Activated naive CD8-positive, alpha-beta T cell treated with anti-CD3 and anti-CD28 coated beads, Interleukin-2, amount 50 U/mL, for 24 hours (primary cell): ENCODE measurements around the gene C11orf16.
A peak's percentile ranks its signal among the peaks of the same experiment; 100 is the strongest.
"Not testable (repeated sequence)": the region's sequence is repeated elsewhere in the genome, so short reads cannot be mapped to it uniquely, and the experiment has no call there.

ENCODE experiments used
- ATAC-seq: fragments of 150-1000 bp; cut with Tn5 transposase; one replicate; pipeline ENCODE4 v1.10.0; 2021
- DNase-seq: peaks from one replicate; pipeline ENCODE4 v3.0.0; 2021
- H3K27ac Mint-ChIP-seq: one replicate; pipeline ENCODE4 v1.8.0; 2021; ENCODE audit warnings: mild to moderate bottlenecking, mixed read lengths
- H3K27me3 Mint-ChIP-seq: one replicate; pipeline ENCODE4 v1.8.0; 2021; ENCODE audit warnings: mixed read lengths
- H3K36me3 Mint-ChIP-seq: one replicate; pipeline ENCODE4 v1.8.0; 2021; ENCODE audit warnings: low read depth, mixed read lengths
- H3K4me1 Mint-ChIP-seq: one replicate; pipeline ENCODE4 v1.8.0; 2021; ENCODE audit warnings: mixed read lengths
- H3K4me3 Mint-ChIP-seq: one replicate; pipeline ENCODE4 v1.8.0; 2021; ENCODE audit warnings: mild to moderate bottlenecking, moderate library complexity, mixed read lengths
- H3K9me3 Mint-ChIP-seq: one replicate; pipeline ENCODE4 v1.8.0; 2021; ENCODE audit warnings: mixed read lengths

C11orf16 gene

DNA sequence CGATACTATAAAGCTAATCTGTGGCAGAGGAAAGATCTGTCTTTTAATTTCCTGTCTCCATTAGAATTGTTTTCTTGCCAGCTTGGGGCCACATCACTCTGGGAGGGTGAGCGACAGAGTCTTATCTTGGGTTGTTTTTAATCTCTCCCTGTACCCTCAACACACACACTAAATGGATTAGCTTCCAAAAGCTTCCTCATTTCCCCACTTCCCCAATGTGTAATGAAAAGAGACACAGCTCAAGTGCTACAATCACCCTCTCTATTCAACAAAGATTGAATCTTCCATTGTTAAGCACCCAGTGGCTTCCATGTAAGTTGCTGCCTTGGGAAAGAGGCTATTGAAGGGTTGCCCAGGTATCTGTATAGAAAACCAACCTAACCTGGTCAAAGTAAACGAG, 16.1 kb upstream of the C11orf16 start:
- Mint-ChIP-seq H3K4me1 (no peaks in the 10 kb centered on the region), H3K36me3 (peaks cover 24% of the 10 kb centered on the region), H3K9me3 (no peaks in the 10 kb centered on the region), H3K4me3 (no peak overlapping the region), H3K27me3 (no peaks in the 10 kb centered on the region), H3K27ac (no peak overlapping the region)
- DNase-seq (no peak), ATAC-seq (no peak)

DNA sequence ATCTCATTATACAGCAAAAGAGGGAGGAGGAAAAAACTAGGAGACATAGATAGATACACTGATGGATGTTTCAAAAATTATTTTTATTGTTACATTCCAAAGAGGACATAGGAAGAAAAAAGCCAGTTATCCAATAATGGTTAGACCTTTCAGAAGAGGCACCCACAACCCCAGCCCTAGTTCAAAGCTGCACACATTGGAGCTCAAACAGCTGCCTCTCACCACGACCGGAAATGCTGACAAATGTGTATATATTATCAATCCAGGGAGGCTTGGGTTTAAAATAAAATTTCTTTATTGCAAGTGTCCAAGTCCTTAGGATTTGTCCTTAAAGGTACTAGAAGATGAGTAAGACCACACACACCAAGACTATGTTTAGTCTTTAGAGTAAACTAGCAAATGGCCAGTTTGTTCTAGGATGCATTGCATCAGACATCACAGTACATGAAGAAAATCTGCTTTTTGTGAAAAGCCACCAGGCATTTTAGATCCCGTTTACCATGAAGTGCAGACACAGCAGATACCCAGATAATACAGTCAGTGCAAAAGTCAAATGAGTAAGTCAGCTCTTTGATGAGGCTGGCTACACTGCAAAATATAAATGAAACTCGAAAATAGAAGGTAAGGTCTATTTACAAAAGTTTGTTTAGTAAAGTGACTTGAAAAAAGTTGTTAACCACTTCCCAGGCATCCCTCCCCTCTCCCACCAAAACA, 14.6 kb upstream of the C11orf16 start:
- no peak for DNase-seq
- no peak overlapping the region for H3K4me3 Mint-ChIP-seq
- no peaks in the 10 kb centered on the region for H3K27me3 Mint-ChIP-seq
- H3K27ac Mint-ChIP-seq, result no peak overlapping the region
- no peaks in the 10 kb centered on the region for H3K4me1 Mint-ChIP-seq
- ATAC-seq, result no peak
- no peaks in the 10 kb centered on the region for H3K9me3 Mint-ChIP-seq
- peaks cover 19% of the 10 kb centered on the region for H3K36me3 Mint-ChIP-seq

DNA sequence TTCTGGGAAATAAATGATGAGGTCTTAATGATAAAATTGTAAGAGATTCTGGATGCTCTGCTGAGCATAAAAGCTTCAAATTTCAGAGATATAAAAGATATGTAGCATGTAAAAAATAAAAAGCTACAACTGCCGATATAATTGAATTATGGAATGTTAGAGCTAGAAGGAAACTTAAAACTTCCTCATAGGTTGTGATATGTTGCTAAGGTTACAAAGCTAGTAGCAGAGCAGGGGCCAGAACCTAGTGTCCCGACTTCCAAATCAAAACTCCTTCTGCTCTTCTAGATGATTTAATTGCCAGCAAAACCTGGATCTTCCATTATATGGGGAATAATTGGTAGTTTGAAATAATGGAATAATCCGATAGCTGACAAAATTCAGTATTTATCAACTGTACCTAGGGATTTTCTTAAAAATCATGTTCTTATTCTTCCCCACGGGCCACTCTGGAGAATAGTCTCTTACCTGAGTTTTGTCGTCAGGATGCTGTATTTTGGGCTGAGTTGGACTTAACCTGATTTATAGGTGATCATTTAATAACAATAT, 9.8 kb upstream of the C11orf16 start, which contains the start of gene ASCL3:
ASCL3 (minus strand) TSS at position 499 of the 549 bp plus-strand sequence. CDS start 4,855 bp downstream, outside the sequence.
- no peak within 1 kb of the TSS for H3K27ac Mint-ChIP-seq
- DNase-seq (no peak), ATAC-seq (no peak)
- H3K27me3 Mint-ChIP-seq, result no peaks in the 10 kb centered on the region
- H3K36me3 Mint-ChIP-seq, result peaks cover 7% of the 10 kb centered on the region
- no peak within 1 kb of the TSS for H3K4me3 Mint-ChIP-seq
- H3K4me1 Mint-ChIP-seq, result no peaks in the 10 kb centered on the region
- no peaks in the 10 kb centered on the region for H3K9me3 Mint-ChIP-seq

DNA sequence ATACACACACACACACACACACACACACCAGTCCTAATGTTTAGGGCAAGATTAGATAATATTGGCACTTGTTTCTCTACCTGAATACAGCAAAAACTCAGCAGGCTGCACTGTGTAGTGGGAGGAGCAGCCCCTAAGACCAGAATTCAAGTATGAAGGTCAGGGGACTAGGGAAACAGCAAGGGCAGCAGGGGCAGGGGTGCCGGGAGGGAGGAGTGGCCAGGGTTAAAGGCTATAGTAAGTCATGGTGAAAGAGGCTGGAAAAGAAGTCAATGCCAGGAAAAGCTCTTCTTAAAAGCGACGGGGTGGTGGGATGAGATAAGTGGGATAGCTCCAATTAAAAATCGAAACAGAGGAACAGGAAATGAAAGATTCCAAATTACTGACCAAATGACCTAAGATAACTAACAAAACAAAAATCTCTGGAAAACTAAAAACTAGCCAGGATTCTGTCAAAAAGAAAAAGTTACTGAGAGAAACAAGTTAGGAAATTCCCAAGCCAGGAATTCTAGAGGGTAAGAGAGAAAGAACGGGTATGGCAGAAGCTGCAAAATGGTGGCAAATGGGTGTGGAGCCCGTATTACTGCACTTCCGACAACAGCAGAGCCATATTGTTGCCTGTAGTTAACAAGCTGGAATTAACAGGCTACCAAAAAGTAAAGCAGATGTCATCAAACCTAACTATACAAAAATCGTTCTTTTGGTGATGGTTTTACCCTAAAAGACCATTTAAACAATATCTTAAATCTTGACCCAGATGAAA, 8.8 kb upstream of the C11orf16 start:
- ATAC-seq (no peak), DNase-seq (no peak)
- Mint-ChIP-seq H3K4me1 (no peaks in the 10 kb centered on the region), H3K4me3 (no peak overlapping the region), H3K27me3 (no peaks in the 10 kb centered on the region), H3K27ac (no peak overlapping the region), H3K36me3 (no peaks in the 10 kb centered on the region), H3K9me3 (no peaks in the 10 kb centered on the region)

DNA sequence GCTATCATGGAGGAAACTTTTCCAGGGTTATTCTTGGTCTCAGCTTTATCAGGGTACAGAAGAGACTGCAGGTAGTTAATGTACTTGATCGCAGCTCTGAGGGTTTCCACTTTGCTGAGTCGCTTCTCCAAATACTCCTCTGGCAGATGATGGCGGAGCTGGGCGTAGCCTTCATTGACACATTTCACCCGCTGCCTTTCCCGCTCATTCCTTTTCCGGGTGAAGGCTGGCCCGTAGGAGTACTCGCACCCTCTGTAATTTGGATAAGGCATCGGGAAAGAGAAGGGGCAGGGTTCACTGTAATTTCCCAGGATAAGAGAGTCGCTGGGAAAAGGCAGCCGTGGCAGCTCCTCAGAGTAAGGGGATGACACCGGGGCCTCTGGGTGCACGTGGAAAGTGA, 4.9 kb upstream of the C11orf16 start:
- ATAC-seq, result no peak
- no peak for DNase-seq
- Mint-ChIP-seq H3K27ac (no peak overlapping the region), H3K4me1 (no peaks in the 10 kb centered on the region), H3K27me3 (no peaks in the 10 kb centered on the region), H3K36me3 (no peaks in the 10 kb centered on the region), H3K9me3 (no peaks in the 10 kb centered on the region), H3K4me3 (no peak overlapping the region)

DNA sequence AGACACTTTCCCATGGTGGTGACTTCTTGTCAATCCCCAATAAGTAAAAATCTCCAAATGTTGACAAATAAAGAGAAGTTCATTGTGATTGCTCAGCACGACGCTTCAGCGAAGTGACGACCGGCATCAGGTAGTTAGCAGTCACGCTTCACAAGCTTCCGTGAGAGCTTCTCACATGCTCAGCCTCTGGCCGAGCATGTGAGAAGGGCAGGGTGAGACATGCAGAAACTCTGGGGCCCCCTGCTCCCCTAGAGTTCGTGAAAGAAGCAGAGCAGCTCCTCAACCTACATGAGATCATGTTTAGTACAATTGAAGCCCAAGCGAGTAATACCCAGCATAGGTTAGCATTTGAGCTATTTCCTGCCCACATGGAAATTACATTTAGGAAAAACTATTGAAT, 4.4 kb upstream of the C11orf16 start:
- ATAC-seq (no peak), DNase-seq (no peak)
- H3K4me1 Mint-ChIP-seq, result no peaks in the 10 kb centered on the region
- no peak overlapping the region for H3K4me3 Mint-ChIP-seq
- H3K27me3 Mint-ChIP-seq, result no peaks in the 10 kb centered on the region
- H3K27ac Mint-ChIP-seq, result no peak overlapping the region
- H3K36me3 Mint-ChIP-seq, result no peaks in the 10 kb centered on the region
- no peaks in the 10 kb centered on the region for H3K9me3 Mint-ChIP-seq

DNA sequence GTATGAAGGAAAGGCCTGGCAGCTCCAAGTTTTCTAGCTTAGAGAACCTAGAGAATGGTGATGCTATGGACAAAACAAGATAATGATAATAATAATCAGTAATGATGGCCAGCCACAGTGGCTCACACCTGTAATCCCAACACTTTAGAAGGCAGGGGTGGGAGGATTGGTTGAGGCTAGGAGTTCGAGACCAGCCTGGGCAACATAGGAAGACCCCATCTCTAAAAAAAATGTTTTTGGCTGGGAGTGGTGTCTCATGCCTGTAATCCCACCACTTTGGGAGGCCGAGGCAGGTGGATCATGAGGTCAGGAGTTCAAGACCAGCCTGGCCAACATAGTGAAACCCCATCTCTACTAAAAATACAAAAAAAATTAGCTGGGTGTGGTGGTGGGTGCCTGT, 3.0 kb upstream of the C11orf16 start:
- not testable (repeated sequence) for DNase-seq, H3K4me1 Mint-ChIP-seq, H3K4me3 Mint-ChIP-seq, H3K27me3 Mint-ChIP-seq, H3K27ac Mint-ChIP-seq, ATAC-seq, H3K9me3 Mint-ChIP-seq, H3K36me3 Mint-ChIP-seq

DNA sequence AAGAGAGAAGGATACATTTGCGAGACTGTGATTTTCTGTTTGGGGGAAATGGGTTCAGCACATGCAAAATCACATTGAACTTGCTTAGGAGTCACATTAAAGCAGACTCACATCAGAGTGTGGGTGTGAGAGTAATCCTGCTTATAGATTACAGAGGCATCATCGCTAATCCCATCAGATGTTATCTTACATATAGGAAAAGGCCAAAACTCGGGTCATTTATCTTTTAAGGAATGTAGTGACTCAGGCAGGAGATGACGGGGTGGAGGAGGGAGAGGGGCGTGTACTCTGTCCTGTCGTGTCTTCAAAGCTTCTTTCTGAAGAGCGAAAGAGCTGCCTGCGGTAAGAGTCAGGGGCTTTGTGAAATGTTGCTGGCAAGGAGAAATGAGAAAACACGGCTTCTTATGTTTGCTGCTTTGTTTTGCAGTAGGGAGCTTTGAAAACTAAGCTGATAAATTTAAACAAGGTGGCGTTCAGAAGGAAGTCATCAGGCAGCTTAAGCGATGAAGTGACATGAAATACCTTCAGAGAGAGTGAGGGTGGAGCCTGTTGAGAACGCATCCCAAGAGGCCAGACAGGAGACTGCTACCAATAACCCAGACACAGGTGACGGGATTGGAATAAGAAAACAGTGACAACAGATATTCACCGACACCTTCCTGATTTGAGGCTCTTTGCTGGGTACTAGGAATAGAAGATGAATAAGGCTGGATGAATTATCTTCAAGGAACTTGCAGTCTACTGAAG, 2.2 kb upstream of the C11orf16 start:
- Mint-ChIP-seq H3K4me1 (no peaks in the 10 kb centered on the region), H3K27me3 (no peaks in the 10 kb centered on the region), H3K27ac (no peak overlapping the region), H3K9me3 (no peaks in the 10 kb centered on the region), H3K36me3 (no peaks in the 10 kb centered on the region), H3K4me3 (no peak overlapping the region)
- ATAC-seq (no peak), DNase-seq (no peak)

DNA sequence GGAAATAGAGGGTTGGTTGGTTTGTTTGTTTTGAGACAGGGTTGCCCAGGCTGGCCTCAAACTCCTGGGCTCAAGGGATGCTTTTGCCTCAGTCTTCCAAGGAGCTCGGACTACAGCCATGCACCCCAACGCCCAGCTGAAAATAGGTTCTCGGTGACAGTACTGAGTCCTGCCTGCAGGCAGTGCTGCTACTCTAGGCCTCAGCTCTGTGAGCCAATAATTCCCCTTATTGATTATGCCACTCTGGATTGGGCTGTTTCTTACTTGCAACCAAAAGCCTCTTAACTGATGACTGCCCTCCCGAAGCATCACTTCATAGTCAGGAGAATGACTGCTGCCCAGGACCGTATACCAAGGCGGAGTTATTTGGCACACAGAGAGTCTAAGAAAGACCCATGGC, 1.2 kb upstream of the C11orf16 start:
- DNase-seq (no peak), ATAC-seq (peak; percentile 29)
- no peaks in the 10 kb centered on the region for H3K4me1 Mint-ChIP-seq
- no peaks in the 10 kb centered on the region for H3K27me3 Mint-ChIP-seq
- no peaks in the 10 kb centered on the region for H3K36me3 Mint-ChIP-seq
- H3K4me3 Mint-ChIP-seq, result no peak overlapping the region
- no peak overlapping the region for H3K27ac Mint-ChIP-seq
- H3K9me3 Mint-ChIP-seq, result no peaks in the 10 kb centered on the region

DNA sequence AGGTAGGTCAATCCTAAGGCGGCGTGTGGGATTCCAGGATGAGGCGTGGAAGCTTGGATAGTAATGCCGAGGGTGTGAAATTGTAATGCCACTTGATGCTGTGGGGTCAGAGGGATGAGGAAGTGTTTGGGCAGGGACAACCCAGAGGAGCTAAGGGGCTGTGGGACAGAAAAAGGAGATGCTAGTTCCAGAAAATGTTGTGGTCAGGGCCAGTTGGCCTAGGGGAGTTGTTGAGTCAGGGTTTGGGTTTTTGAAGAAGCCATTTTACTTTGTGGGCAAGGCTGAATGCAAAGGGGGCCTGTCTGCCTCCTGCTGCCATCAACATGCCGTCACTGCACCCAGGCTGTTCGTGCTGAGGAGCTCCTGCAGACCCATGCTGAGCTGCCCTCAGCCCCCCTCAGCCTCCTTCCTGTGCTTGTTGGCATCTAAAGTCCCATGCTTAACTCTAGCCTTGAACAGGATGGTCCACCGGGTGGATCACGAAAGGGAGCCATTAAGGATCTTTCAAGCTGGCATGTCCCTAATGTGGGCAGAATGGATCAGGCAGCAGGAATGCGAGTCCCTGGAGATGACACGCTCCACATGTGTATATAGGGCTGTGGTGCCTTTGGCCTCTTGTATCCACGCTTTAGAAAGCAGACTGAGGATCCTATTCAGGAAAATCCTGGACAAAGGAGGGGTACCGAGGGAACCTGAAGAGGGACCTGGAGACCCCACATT, 2.1 kb downstream of the C11orf16 start:
- H3K4me3 Mint-ChIP-seq, result no peak overlapping the region
- DNase-seq, result no peak
- H3K27ac Mint-ChIP-seq, result no peak overlapping the region
- no peaks in the 10 kb centered on the region for H3K36me3 Mint-ChIP-seq
- no peaks in the 10 kb centered on the region for H3K27me3 Mint-ChIP-seq
- no peak for ATAC-seq
- H3K9me3 Mint-ChIP-seq, result no peaks in the 10 kb centered on the region
- H3K4me1 Mint-ChIP-seq, result no peaks in the 10 kb centered on the region

DNA sequence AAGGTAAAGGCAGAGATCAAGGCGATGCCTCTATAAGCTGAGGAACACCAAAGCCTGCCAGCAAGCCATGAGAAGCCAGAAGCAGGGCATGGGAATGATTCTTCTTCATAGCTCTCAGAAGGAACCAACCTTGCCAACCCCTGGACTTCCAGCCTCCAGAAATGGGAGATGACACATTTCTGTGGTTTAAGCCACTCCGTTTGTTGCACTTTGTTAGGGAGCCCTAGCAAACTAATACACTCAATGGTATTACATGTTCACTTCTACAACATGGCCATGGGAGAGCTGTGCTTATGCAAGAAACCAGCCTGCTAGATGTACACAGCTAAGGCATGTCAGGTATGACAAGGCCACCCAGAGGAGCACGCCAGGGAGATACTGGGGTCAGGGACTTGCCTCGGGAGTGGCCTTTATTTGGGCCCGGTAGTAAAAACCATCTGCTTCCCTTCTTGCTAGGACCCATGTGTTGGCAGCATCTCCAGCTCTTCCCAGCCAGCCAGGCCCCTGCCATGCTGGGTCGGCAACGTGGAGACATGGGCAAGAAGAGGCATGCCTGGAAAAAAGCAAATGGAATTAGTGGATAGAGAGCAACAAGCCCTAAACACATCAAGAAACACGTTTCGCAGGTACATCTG, 3.6 kb downstream of the C11orf16 start:
- no peak overlapping the region for H3K27ac Mint-ChIP-seq
- no peak for DNase-seq
- H3K4me1 Mint-ChIP-seq, result no peaks in the 10 kb centered on the region
- H3K9me3 Mint-ChIP-seq, result no peaks in the 10 kb centered on the region
- H3K27me3 Mint-ChIP-seq, result no peaks in the 10 kb centered on the region
- H3K36me3 Mint-ChIP-seq, result no peaks in the 10 kb centered on the region
- H3K4me3 Mint-ChIP-seq, result peak overlapping the region; percentile 15
- no peak for ATAC-seq

DNA sequence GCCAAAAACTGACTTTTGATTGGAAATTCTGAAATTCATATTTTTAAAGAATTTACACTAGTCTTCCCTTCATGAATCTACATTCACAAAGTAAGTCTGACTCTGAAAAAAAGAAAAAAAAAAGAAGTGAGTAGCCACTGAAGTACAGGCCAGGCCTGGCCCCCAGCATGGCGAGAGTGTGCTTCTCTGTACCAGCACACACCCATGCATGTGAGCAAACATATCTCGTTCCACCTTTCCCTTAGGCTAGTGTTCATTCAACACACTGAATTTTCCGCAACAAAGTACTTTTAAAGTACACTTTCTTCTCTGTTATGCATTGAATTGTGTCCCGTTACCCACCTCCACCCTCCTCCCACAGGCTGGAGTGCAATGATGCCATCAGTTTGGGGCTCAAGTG, 4.5 kb downstream of the C11orf16 start:
- H3K9me3 Mint-ChIP-seq, result no peaks in the 10 kb centered on the region
- no peak overlapping the region for H3K27ac Mint-ChIP-seq
- no peaks in the 10 kb centered on the region for H3K36me3 Mint-ChIP-seq
- no peak overlapping the region for H3K4me3 Mint-ChIP-seq
- H3K4me1 Mint-ChIP-seq, result no peaks in the 10 kb centered on the region
- no peak for DNase-seq
- H3K27me3 Mint-ChIP-seq, result no peaks in the 10 kb centered on the region
- ATAC-seq, result no peak

DNA sequence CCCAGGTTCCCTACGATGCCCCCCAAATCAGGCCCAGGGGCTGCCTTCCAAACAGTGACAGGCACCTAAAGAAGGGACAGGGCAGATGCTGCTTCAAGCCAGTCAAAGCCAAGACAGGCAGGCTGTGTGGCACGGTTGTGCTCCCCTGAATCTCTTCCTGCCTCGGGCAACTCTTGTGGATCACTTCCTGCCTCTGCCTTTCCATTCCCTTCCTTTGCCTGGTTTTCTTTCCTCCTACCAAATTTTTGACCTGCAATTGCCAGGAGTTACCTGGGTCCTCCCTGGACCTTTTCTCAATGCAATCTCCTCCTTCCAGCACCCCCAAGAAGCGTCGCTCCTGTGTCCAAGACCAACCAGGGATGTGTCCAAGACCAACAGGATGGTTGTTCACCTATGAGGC, 5.5 kb downstream of the C11orf16 start:
- no peak overlapping the region for H3K4me3 Mint-ChIP-seq
- H3K27ac Mint-ChIP-seq, result no peak overlapping the region
- DNase-seq (no peak), ATAC-seq (no peak)
- H3K9me3 Mint-ChIP-seq, result no peaks in the 10 kb centered on the region
- H3K4me1 Mint-ChIP-seq, result no peaks in the 10 kb centered on the region
- H3K27me3 Mint-ChIP-seq, result no peaks in the 10 kb centered on the region
- peaks cover 4% of the 10 kb centered on the region for H3K36me3 Mint-ChIP-seq

DNA sequence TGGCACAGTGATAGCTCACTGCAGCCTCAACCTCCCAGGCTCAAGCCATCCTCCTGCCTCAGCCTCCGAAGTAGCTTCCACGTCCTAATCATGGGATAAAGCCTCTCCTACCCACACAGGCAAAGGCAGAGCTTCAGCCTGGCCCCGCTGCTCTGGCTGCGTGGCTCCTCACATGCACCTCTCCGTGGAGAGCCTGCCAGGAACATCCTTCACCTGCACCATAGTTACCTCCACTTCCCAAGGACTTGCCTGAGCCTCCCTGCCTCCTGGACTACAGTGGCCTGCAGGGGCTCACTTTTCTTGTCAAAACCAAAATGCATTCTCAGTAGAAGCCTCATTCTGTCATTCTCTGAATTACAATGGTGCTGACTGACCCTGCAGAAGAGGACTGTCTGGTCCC, 6.5 kb downstream of the C11orf16 start:
- Mint-ChIP-seq H3K27me3 (no peaks in the 10 kb centered on the region), H3K9me3 (no peaks in the 10 kb centered on the region), H3K36me3 (peaks cover 12% of the 10 kb centered on the region), H3K27ac (no peak overlapping the region), H3K4me1 (no peaks in the 10 kb centered on the region), H3K4me3 (no peak overlapping the region)
- ATAC-seq, result no peak
- no peak for DNase-seq
